GM12878 (cell line): ENCODE results near the gene NAA10. TPM values are rescaled to one million over a fixed set of nuclear protein-coding genes. Genes with fewer than 3 reads are reported as not detected.

Experiments used
- ATAC-seq: fragments of 200-7000 bp; cut with Tn5 transposase; 3 replicates; pipeline ENCODE4 v1.9.1; 2020; ENCODE audit warnings: mild to moderate bottlenecking, moderate library complexity
- BruUV-seq: library from RNA; stranded (reverse); fragments of 400-500 nt; replicated peaks from 2 replicates; lab custom pipeline; 2021; lab: Mats Ljungman, UMichigan
- CTCF ChIA-PET: fragments of 300-600 bp; sonication (Branson Sonifier 250); formaldehyde crosslinking; extraction: SDS; loops from one replicate; lab custom pipeline; 2021; ENCODE audit warnings: inconsistent platforms; lab: Yijun Ruan, JAX
- POLR2A ChIA-PET: fragments of 350-600 bp; formaldehyde crosslinking; extraction: SDS; loops from one replicate; lab custom pipeline; 2021; ENCODE audit warnings: inconsistent platforms; lab: Charles Lee
- RAD21 ChIA-PET: fragments of 300-600 bp; sonication (Branson Sonifier 250); formaldehyde crosslinking; loops from one replicate; lab custom pipeline; 2023; ENCODE audit warnings: antibody characterized with exemption; ENCODE audit not compliant: unreplicated experiment; lab: Charles Lee
- SMC1A ChIA-PET: fragments of 300-600 bp; sonication (Branson Sonifier 250); formaldehyde crosslinking; loops from one replicate; lab custom pipeline; 2023; ENCODE audit not compliant: unreplicated experiment, uncharacterized antibody; lab: Charles Lee
- DNase-seq: peaks from one replicate; pipeline ENCODE4 v3.0.0-alpha.2; 2011; ENCODE audit warnings: low read depth, low spot score
- FAIRE-seq: peaks from 3 replicates; lab custom pipeline; 2011; peaks lifted over from hg19 to GRCh38; lab: Jason Lieb, UNC
- H2AFZ ChIP-seq: 2 replicates; pipeline ENCODE4 v1.6.0; 2011; ENCODE audit warnings: low read depth, low read length, control low read depth; ENCODE audit not compliant: control insufficient read depth
- H3K27ac ChIP-seq: 2 replicates; pipeline ENCODE4 v1.5.1; 2011; ENCODE audit warnings: control low read depth; ENCODE audit not compliant: control insufficient read depth, insufficient read depth
- H3K27me3 ChIP-seq, 2 experiments: replicated peaks in 1 of 2; 2 replicates each; pipeline versions ENCODE4 v1.6.0 to v1.6.1; 2011; ENCODE audit warnings: low read length in 1 of 2; ENCODE audit not compliant: control insufficient read depth in 2 of 2, insufficient read depth in 2 of 2
- H3K36me3 ChIP-seq, 2 experiments: 2 replicates each; pipeline ENCODE4 v1.5.1; 2011; ENCODE audit warnings: low read length in 1 of 2; ENCODE audit not compliant: control insufficient read depth in 2 of 2, insufficient read depth in 2 of 2
- H3K4me1 ChIP-seq: 2 replicates; pipeline ENCODE4 v1.6.1; 2011; ENCODE audit warnings: mild to moderate bottlenecking, low read length, moderate library complexity, mixed read lengths; ENCODE audit not compliant: control insufficient read depth, insufficient read depth
- H3K4me2 ChIP-seq: 2 replicates; pipeline ENCODE4 v1.6.0; 2011; ENCODE audit warnings: control low read depth; ENCODE audit not compliant: control insufficient read depth, insufficient read depth
- H3K4me3 ChIP-seq: fragments of 200-600 bp; sonication (generic); 2 replicates; pipeline ENCODE4 v1.5.1; 2016
- H3K79me2 ChIP-seq: 2 replicates; pipeline ENCODE4 v1.6.0; 2011; ENCODE audit warnings: low read length; ENCODE audit not compliant: control insufficient read depth, insufficient read depth
- H3K9ac ChIP-seq: 2 replicates; pipeline ENCODE4 v1.8.0; 2011; ENCODE audit warnings: low read length, control low read depth, mixed read lengths; ENCODE audit not compliant: control insufficient read depth, insufficient read depth
- H3K9me3 ChIP-seq: replicated peaks from 3 replicates; pipeline ENCODE4 v1.5.1; 2011; ENCODE audit warnings: mild to moderate bottlenecking, low read length; ENCODE audit not compliant: control insufficient read depth, insufficient read depth
- H4K20me1 ChIP-seq: 2 replicates; pipeline ENCODE4 v1.6.0; 2011; ENCODE audit not compliant: control insufficient read depth, insufficient read depth
- ASH2L ChIP-seq: fragments of 300-600, 200-600 bp; sonication (generic); IDR thresholded peaks from 2 replicates; pipeline ENCODE4 v1.6.1; 2017; ENCODE audit warnings: low read depth, mild to moderate bottlenecking, borderline replicate concordance
- ATF7 ChIP-seq: fragments of 450-650 bp; IDR thresholded peaks from 2 replicates; pipeline ENCODE4 v1.6.1; 2016; ENCODE audit warnings: low read depth, mild to moderate bottlenecking
- CBX3 ChIP-seq: fragments of 200-600 bp; sonication (generic); IDR thresholded peaks from 2 replicates; pipeline ENCODE4 v1.6.1; 2016; ENCODE audit warnings: low read depth, borderline replicate concordance
- CBX5 ChIP-seq: sonication (generic); IDR thresholded peaks from 2 replicates; pipeline ENCODE4 v1.6.1; 2016; ENCODE audit warnings: low read depth, moderate library complexity, mild to moderate bottlenecking, inconsistent platforms
- CTCF ChIP-seq, 3 experiments: IDR thresholded peaks in 2 of 3; conservative IDR thresholded peaks in 1 of 3; 2 replicates each; pipeline ENCODE4 v1.5.1; 2011; ENCODE audit warnings: low read depth in 3 of 3, low read length in 3 of 3, mild to moderate bottlenecking in 3 of 3, control low read depth in 2 of 3, moderate library complexity in 2 of 3, inconsistent platforms in 1 of 3, mixed read lengths in 1 of 3; ENCODE audit not compliant: control insufficient read depth in 2 of 3, insufficient read depth in 1 of 3; ENCODE audit errors: extremely low read depth in 1 of 3
- E2F4 ChIP-seq: IDR thresholded peaks from 2 replicates; pipeline ENCODE4 v1.6.1; 2012; ENCODE audit warnings: low read depth, low read length, improper control_type of control experiment
- E2F8 ChIP-seq: fragments of 450-650 bp; IDR thresholded peaks from 2 replicates; pipeline ENCODE4 v1.6.1; 2018; ENCODE audit warnings: mild to moderate bottlenecking, low read depth, moderate library complexity; ENCODE audit not compliant: partially characterized antibody
- HDAC6 ChIP-seq: fragments of 200-600 bp; sonication (generic); IDR thresholded peaks from one replicate; pipeline ENCODE4 v1.8.0; 2017; ENCODE audit warnings: antibody characterized with exemption; ENCODE audit not compliant: unreplicated experiment
- IRF3 ChIP-seq: fragments of 450-650 bp; IDR thresholded peaks from 2 replicates; pipeline ENCODE4 v1.6.1; 2014; ENCODE audit warnings: mild to moderate bottlenecking
- MYC ChIP-seq: IDR thresholded peaks from 2 replicates; pipeline ENCODE4 v1.6.1; 2011; ENCODE audit warnings: mild to moderate bottlenecking, low read length, moderate library complexity, inconsistent platforms; ENCODE audit not compliant: insufficient read depth, insufficient replicate concordance, insufficient read length, severe bottlenecking
- NKRF ChIP-seq: fragments of 450-650 bp; conservative IDR thresholded peaks from 2 replicates; pipeline ENCODE4 v1.6.1; 2017; ENCODE audit warnings: mild to moderate bottlenecking, moderate library complexity
- SIX5 ChIP-seq: IDR thresholded peaks from 2 replicates; pipeline ENCODE4 v1.6.1; 2011; ENCODE audit warnings: mild to moderate bottlenecking, low read depth, low read length, moderate library complexity; ENCODE audit not compliant: severe bottlenecking
- TARDBP ChIP-seq: IDR thresholded peaks from 2 replicates; pipeline ENCODE4 v1.6.1; 2016; ENCODE audit warnings: borderline replicate concordance
- WGBS: methylation state at CpG from one replicate; pipeline ENCODE4 v1.1.6; 2016; ENCODE audit warnings: low lambda C conversion rate; ENCODE audit not compliant: insufficient replicate concordance, insufficient coverage; ENCODE audit errors: missing lambda C conversion rate; 5-methylcytosine and 5-hydroxymethylcytosine counted together
- in situ Hi-C: fragments of 300-500 bp; cut with MboI; formaldehyde crosslinking; loops from 9 replicates; pipeline ENCODE4 v1.14.3; 2018; ENCODE audit warnings: mixed read lengths
- intact Hi-C: fragments of 100-400 bp; cut with micrococcal nuclease; formaldehyde crosslinking; loops from one replicate; pipeline ENCODE4 v1.14.2; 2022; ENCODE audit not compliant: unreplicated experiment
- polyA plus RNA-seq, 11 experiments: library from polyadenylated mRNA; depleted of rRNA in 4 of 11; unstranded in 6 of 11; stranded (reverse) in 5 of 11; fragments of >200 nt; fragmentation: Nextera tagmentation in 4 of 11; fragmentation: Illumina TruSeq in 1 of 11; extraction: Ambion mirVana in 4 of 11; extraction: Trizol in 1 of 11; gene quantifications; 1 replicate in 1 of 11; 2 replicates in 10 of 11; pipeline versions ENCODE4 v1.2.1 to v1.2.3, GENCODE V29; 2011 to 2016; ENCODE audit warnings: inconsistent platforms in 2 of 11, missing spikeins in 2 of 11, low read depth in 1 of 11
- total RNA-seq, 4 experiments: library from RNA; depleted of rRNA in 3 of 4; stranded (reverse); fragments of >200 nt in 3 of 4; fragmentation: Illumina TruSeq in 1 of 4; extraction: Trizol in 1 of 4; gene quantifications; 2 replicates each; pipeline versions ENCODE4 v1.2.1 to v1.2.3, GENCODE V29; 2013 to 2021

Gene NAA10
- total and polyA plus RNA-seq, 10 of the 15 experiments (the other 5 are each of a cell fraction or from before 2014, with no cell fraction given) = 7.9 to 212 (median 98.9) TPM

- H4K20me1 ChIP-seq = no peaks in the 10 kb centered on the region
- ChIA-PET CTCF (interaction anchor here (1.3 to 1.7 kb wide), 2 partner anchors 14 to 39 kb away, joined by 3 to 6 read pairs; no protein-coding TSS in a partner anchor), POLR2A (interaction anchor here (0.5 to 1.1 kb wide), 2 partner anchors 8 to 788 kb away, joined by 3 to 6 read pairs; no protein-coding TSS in a partner anchor), SMC1A (interaction anchor here (1.0 kb wide), 1 partner anchor 16 kb away, joined by 3 read pairs; no protein-coding TSS in a partner anchor), RAD21 (interaction anchor here (0.9 to 1.8 kb wide), 3 partner anchors 16 to 17 kb away, joined by 3 to 6 read pairs (median 3); no protein-coding TSS in a partner anchor)
- BruUV-seq = no TSS peak
- H3K27me3 ChIP-seq = no peaks in the 10 kb centered on the region
- H3K4me1 ChIP-seq = 0 out of 2 replicates have a peak, but pooled peaks cover 5% of the 10 kb centered on the region
- no peak overlapping the region for H3K27ac ChIP-seq
- WGBS = 89% methylated on average over 22 of the region's 23 CpGs
- no peak overlapping the region for H2AFZ ChIP-seq
- no peak overlapping the region for H3K4me2 ChIP-seq
- intact Hi-C loops (no loop called here), in situ Hi-C loops (no loop called here)
- no peak overlapping the region for H3K4me3 ChIP-seq
- H3K9me3 ChIP-seq = no peaks in the 10 kb centered on the region
- FAIRE-seq = no peak
- H3K36me3 ChIP-seq = no peaks in the 10 kb centered on the region; a peak in 2 of 4 replicates
- H3K79me2 ChIP-seq = no peaks in the 10 kb centered on the region
- no peak for ATAC-seq
- no peak for DNase-seq
- no peak overlapping the region for H3K9ac ChIP-seq
- no peak for TF ChIP-seq IRF3
- TF ChIP-seq E2F4 = no peak
- TF ChIP-seq CBX5 = no peak
- no peak for TF ChIP-seq HDAC6
- no peak for TF ChIP-seq CTCF (IDR thresholded peaks at IDR 0.05 in 2 of 3, conservative IDR thresholded peaks at IDR 0.05 in 1 of 3; ENCODE audit: control insufficient read depth in 2 of 3, extremely low read depth in 1 of 3, insufficient read depth in 1 of 3, low read depth in 3 of 3, low read length in 3 of 3)
- TF ChIP-seq CBX3 = no peak
- TF ChIP-seq E2F8 = no peak
- no peak for TF ChIP-seq MYC
- TF ChIP-seq TARDBP = no peak
- no peak for TF ChIP-seq SIX5
- TF ChIP-seq NKRF = no peak
- TF ChIP-seq ATF7 = no peak
- TF ChIP-seq ASH2L = no peak
Observed at GRCh38 chrX:153908219-153908860, 26.5 kb downstream of the NAA10 start.
